ENCODE measurements around the gene C4orf50. TPM values are rescaled to one million over a fixed set of nuclear protein-coding genes. Genes with fewer than 3 reads are reported as not detected.

C4orf50 gene
- total RNA-seq, 1 donor from 2014 or later, result 0.49 TPM

DNA sequence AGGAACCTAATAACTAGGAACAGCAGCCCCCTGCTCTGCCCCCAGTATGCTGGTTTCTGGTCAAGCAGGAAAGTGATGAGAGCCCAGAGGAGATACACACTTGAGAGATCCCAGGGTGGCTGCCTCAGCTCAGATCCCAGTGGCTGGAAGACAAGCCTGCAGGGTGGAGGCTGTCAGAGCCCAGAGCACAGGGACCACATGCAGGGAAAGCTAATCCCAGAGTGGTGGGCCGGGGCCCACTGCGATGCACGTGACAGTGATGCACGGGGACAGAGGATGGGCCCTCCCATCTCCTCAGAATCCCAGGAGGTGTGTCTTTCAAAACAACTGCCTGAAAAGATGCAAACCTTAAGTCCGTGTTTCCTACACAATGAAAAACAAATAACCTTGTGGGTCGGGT lies 96.2 kb downstream of the C4orf50 start:
- no peaks in the 10 kb centered on the region for H3K4me1 ChIP-seq
- no peak overlapping the region for H3K4me3 ChIP-seq
- intact Hi-C loops (cut with DNase I), result no loop called here
- no peaks in the 10 kb centered on the region for H3K9me3 ChIP-seq
- TF ChIP-seq POLR2AphosphoS5 (IDR thresholded peaks at IDR 0.05; ENCODE audit: insufficient read depth in 1 of 2, low read depth in 1 of 2), result no peak
- TF ChIP-seq POLR2A (IDR thresholded peaks at IDR 0.05), result no peak
- TF ChIP-seq, protein P1, sequence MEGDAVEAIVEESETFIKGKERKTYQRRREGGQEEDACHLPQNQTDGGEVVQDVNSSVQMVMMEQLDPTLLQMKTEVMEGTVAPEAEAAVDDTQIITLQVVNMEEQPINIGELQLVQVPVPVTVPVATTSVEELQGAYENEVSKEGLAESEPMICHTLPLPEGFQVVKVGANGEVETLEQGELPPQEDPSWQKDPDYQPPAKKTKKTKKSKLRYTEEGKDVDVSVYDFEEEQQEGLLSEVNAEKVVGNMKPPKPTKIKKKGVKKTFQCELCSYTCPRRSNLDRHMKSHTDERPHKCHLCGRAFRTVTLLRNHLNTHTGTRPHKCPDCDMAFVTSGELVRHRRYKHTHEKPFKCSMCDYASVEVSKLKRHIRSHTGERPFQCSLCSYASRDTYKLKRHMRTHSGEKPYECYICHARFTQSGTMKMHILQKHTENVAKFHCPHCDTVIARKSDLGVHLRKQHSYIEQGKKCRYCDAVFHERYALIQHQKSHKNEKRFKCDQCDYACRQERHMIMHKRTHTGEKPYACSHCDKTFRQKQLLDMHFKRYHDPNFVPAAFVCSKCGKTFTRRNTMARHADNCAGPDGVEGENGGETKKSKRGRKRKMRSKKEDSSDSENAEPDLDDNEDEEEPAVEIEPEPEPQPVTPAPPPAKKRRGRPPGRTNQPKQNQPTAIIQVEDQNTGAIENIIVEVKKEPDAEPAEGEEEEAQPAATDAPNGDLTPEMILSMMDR (IDR thresholded peaks at IDR 0.05), result no peak
- H3K27me3 ChIP-seq, result no peaks in the 10 kb centered on the region
- H3K27ac ChIP-seq, result no peak overlapping the region
- DNase-seq (ENCODE audit: extremely low spot score in 2 of 2), result no peak
- no peaks in the 10 kb centered on the region for H3K36me3 ChIP-seq

DNA sequence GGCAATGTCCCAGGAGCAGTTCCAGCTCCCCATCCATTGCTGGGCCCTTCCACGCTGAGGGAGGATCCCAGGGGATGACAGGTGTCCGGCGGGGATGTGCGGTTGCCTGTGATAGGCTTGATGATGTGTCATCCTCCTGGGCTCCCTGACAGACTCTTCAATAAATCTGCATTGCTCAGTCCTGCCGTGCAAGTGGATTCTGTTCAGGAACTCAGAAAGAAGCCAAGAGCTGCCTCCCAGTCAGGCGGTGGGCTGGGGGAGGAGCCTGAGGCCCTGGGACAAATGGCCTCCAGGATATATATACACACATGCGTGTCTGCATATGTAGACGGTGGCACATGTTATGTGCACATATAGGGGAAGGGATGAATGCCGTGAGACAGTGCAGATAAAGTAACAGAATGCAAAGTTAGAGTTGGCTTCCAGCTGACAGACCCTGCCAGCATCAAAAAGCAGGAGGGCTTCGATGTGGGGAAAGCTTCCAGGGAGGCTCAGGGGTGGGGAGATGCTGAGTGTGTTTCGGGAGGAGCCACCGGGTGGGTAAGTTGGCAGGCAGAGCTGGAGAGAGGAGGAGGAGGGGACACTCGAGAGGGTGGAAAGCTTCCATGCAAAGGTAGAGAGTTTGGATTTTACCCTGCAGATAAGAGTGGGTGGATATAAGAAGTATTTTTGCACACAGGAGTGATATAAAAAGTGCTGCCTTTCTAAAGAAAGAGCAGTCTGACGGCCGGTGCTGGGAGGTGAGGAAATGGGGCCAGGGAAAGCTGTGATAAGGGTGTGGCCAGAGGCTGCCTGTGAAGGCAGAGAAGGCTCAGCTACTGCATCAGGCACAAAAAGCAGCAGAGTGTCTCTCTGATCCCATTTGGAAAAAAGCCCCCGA lies 96.9 kb downstream of the C4orf50 start:
- Histone ChIP-seq H3K9me3 (no peaks in the 10 kb centered on the region), H3K4me3 (no peak overlapping the region), H3K27ac (no peak overlapping the region), H3K27me3 (no peaks in the 10 kb centered on the region), H3K4me1 (no peaks in the 10 kb centered on the region), H3K36me3 (no peaks in the 10 kb centered on the region)
- intact Hi-C loops (cut with DNase I), result no loop called here
- DNase-seq (ENCODE audit: extremely low spot score in 2 of 2), result no peak
- TF ChIP-seq, protein P1 (IDR thresholded peaks at IDR 0.05), result no peak
- TF ChIP-seq POLR2A (IDR thresholded peaks at IDR 0.05) (no peak), POLR2AphosphoS5 (IDR thresholded peaks at IDR 0.05; ENCODE audit: insufficient read depth in 1 of 2, low read depth in 1 of 2) (no peak)

DNA sequence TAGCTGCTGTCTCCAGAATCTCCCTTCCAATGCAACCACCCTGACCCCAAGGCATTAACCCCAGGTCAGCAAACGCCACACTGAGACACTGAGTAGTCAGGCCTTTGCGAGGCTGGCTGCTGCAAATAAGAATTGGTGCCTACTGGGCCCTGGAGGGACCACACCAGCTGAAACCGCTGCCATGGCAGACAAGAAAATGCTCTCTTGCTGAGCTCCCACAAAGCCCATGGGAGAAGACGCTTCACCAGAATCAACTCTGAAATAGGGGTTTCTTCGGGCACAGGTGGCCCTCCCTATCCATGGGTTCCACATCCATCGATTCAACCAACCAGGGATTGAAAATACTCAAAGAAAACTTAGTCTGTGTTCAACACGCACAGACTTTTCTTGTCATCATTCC lies 98.7 kb downstream of the C4orf50 start:
- Histone ChIP-seq H3K4me3 (no peak overlapping the region), H3K36me3 (no peaks in the 10 kb centered on the region), H3K4me1 (no peaks in the 10 kb centered on the region), H3K9me3 (no peaks in the 10 kb centered on the region), H3K27ac (no peak overlapping the region), H3K27me3 (no peaks in the 10 kb centered on the region)
- no peak for DNase-seq (ENCODE audit: extremely low spot score in 2 of 2)
- intact Hi-C loops (cut with DNase I), result no loop called here
- TF ChIP-seq POLR2A (IDR thresholded peaks at IDR 0.05) (no peak), POLR2AphosphoS5 (IDR thresholded peaks at IDR 0.05; ENCODE audit: insufficient read depth in 1 of 2, low read depth in 1 of 2) (no peak)
- TF ChIP-seq, protein P1 (IDR thresholded peaks at IDR 0.05), result no peak

DNA sequence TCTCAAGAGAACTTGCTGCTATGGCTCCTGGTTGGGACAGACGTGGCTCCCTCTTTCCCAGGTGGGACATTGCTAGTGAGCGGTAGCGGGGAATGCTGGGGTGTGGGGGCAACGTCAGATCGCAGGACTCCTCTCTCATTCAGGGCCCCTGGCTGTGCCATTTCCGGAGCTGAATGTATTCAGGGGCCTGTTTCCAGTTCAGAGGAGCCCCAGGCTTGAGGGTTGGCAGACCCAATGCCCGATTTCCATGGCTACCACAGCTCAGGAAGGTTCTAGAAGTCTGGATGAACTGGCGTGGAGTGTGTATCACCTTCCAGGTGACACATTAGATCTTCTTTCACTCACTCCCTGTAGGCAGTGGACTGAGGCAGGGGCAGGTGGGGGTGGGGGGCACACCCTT lies 99.2 kb downstream of the C4orf50 start:
- no peaks in the 10 kb centered on the region for H3K9me3 ChIP-seq
- no peaks in the 10 kb centered on the region for H3K27me3 ChIP-seq
- H3K36me3 ChIP-seq, result no peaks in the 10 kb centered on the region
- TF ChIP-seq, protein P1 (IDR thresholded peaks at IDR 0.05), result no peak
- no peak for TF ChIP-seq POLR2A (IDR thresholded peaks at IDR 0.05)
- H3K4me3 ChIP-seq, result no peak overlapping the region
- H3K4me1 ChIP-seq, result no peaks in the 10 kb centered on the region
- DNase-seq (ENCODE audit: extremely low spot score in 2 of 2), result no peak
- intact Hi-C loops (cut with DNase I), result no loop called here
- H3K27ac ChIP-seq, result no peak overlapping the region

DNA sequence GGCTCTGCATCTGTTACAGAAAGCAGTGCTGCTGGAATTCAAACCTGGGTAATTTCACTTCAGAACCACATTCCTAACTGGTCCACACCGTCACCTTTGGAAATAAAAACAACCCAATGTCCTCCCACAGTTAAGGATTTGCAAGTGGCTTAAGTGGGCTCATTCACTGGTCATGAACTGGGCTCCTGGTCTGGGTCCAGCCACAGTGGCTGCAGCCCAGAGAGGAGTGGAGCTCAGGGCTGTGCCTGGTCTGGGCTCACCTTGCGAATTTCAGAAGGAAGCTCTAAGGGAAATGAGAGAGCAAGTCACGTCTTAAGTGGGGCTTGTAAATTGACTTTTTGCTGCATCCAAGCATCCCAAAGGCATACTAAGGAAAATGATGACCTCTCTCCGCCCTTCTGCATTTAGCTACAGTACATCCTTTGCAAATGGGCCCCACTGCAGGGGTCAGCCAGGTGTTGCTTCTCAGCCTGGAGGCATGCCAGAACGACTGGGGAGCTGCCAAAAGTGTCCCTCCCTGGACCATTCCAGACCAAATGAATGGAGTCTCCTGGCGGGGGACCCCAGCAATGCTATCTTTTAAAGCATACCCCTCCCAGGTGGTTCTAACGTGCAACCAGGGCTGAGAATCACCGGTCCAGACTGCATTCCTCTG lies 99.8 kb downstream of the C4orf50 start:
- intact Hi-C loops (cut with DNase I), result no loop called here
- H3K27ac ChIP-seq, result no peak overlapping the region
- no peaks in the 10 kb centered on the region for H3K27me3 ChIP-seq
- H3K9me3 ChIP-seq, result no peaks in the 10 kb centered on the region
- no peak for DNase-seq (ENCODE audit: extremely low spot score in 2 of 2)
- no peak overlapping the region for H3K4me3 ChIP-seq
- TF ChIP-seq POLR2A (IDR thresholded peaks at IDR 0.05), result no peak
- TF ChIP-seq POLR2AphosphoS5 (IDR thresholded peaks at IDR 0.05; ENCODE audit: insufficient read depth in 1 of 2, low read depth in 1 of 2), result no peak
- TF ChIP-seq, protein P1 (IDR thresholded peaks at IDR 0.05), result no peak
- H3K36me3 ChIP-seq, result no peaks in the 10 kb centered on the region
- no peaks in the 10 kb centered on the region for H3K4me1 ChIP-seq

Data from vagina (tissue), 2 donors.